ENCODE results near the gene TPCN1.

GRCh38 chr12:113233967-113234366 lies 12.7 kb downstream of the TPCN1 start:
- TF ChIP-seq CTCF (IDR thresholded peaks at IDR 0.05) (no peak), POLR2A (IDR thresholded peaks at IDR 0.05) (no peak), POLR2AphosphoS5 (IDR thresholded peaks at IDR 0.05) (no peak)

Measured in breast epithelium (tissue), 3 donors.